Ovary (tissue), 3 donors: Measurements from ENCODE around the gene CFAP68.

ENCODE experiments used
- POLR2A ChIP-seq: fragments of 450-650 bp; IDR thresholded peaks from one replicate; pipeline ENCODE4 v1.6.1; 2017; ENCODE audit warnings: antibody characterized with exemption, mild to moderate bottlenecking, moderate library complexity
- TF ChIP-seq, protein P1 (sequence below), 3 donors: fragments of 450-650 bp in 2 of 3; fragments of 200-600 bp in 1 of 3; IDR thresholded peaks; one replicate each; pipeline versions ENCODE4 v1.5.1 to v1.8.0; 2016 to 2022; ENCODE audit warnings: antibody characterized with exemption in 3 of 3, mild to moderate bottlenecking in 1 of 3
- donor health status: DM: no; HTN: no; CAD: no.

DNA sequence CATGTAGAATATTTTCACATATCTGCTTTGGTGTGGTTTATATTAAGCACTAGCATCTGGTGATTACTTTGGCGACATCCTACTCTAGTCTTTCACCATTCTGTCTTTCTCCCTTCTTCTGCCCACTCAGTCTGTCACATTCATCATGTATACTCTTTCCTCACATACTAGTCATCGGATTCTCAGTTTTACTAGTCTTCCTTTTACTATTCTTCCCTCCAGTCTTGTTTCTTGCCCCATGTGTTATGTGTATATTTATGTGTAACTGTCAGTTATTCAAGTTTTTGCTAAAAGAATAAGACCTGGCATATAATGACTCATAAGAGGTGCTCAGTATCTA lies 53.2 kb downstream of the CFAP68 start:
- TF ChIP-seq POLR2A = no peak
- TF ChIP-seq, protein P1, sequence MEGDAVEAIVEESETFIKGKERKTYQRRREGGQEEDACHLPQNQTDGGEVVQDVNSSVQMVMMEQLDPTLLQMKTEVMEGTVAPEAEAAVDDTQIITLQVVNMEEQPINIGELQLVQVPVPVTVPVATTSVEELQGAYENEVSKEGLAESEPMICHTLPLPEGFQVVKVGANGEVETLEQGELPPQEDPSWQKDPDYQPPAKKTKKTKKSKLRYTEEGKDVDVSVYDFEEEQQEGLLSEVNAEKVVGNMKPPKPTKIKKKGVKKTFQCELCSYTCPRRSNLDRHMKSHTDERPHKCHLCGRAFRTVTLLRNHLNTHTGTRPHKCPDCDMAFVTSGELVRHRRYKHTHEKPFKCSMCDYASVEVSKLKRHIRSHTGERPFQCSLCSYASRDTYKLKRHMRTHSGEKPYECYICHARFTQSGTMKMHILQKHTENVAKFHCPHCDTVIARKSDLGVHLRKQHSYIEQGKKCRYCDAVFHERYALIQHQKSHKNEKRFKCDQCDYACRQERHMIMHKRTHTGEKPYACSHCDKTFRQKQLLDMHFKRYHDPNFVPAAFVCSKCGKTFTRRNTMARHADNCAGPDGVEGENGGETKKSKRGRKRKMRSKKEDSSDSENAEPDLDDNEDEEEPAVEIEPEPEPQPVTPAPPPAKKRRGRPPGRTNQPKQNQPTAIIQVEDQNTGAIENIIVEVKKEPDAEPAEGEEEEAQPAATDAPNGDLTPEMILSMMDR (IDR thresholded peaks at IDR 0.05) = no peak
